ENCODE results near the gene C5orf15.
A peak's percentile ranks its signal among the peaks of the same experiment; 100 is the strongest.
"Not testable (repeated sequence)": the region's sequence is repeated elsewhere in the genome, so short reads cannot be mapped to it uniquely, and the experiment has no call there.

The C5orf15 gene

DNA sequence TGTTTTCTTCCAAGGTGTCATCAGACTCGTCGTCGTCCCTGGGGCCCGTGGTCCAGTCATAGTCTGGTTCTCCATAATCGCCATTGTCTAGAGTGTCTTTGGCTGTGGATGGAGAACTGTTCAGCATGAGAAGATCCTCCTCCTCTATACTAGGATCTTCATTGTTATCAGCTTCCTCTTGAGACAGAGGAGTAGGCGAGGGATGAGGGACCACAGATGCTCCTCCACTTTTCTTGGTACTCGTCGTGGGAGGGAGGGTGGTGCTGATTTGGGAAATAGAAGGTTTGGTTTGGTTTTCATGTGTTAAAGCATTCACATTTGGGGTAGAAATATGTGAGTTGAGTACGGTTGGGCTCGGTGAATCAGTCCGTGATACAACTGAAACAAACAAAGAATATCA, 8.8 kb downstream of the C5orf15 start:
- DNase-seq: no peak

DNA sequence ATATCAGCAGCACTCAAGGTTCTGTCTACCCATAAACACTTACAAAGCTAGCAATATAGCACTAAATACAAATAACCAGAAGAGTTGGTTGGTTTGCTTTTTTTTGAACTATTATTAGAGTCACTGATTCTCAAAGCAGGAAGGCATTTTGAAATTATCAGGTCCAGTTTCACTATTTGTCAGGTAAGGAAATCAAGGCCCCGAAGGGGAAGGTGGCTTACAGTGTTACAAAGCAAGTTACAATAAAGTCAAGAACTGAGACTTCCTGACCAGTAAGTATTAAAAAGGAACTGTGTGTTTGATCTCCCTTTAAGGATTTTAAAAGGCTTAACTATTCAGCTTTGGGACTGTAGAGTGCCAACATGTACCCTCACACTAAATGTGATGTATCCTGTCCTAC, 10.8 kb downstream of the C5orf15 start:
- no peak for DNase-seq

DNA sequence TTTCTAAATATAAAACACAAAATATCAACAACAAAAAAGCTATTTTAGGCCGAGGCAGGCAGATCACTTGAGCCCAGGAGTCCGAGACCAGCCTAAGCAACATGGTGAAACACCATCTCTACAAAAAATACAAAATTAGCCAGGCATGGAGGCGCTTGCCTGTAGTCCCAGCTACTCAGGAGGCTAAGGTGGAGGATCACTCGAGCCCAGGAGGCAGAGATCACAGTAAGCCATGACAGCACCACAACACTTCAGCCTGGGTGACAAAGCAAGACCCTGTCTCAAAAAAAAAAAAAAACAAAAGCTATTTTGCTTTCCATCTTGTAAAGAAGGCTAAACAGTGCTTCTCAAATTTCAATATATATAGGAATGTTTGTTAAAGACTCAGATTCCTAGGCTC, 11.3 kb downstream of the C5orf15 start:
- no peak for DNase-seq

DNA sequence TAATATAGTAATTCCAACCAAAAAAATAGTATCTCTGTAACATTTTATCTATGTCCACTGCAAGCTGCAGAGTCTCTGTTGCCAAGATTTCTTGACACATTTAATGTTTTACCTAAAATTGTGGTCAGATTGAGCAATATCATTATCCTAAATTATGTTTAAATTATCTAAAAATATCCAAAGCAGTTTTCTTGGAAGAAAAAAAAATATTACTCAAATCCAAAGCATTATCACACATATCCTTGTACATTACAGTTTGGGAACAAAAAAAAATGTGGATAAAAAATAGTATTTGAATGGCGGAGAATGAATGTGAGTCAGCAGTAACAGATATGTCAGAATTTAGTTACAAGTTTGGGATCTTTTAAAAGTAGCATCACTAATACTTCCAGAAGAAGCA, 12.2 kb downstream of the C5orf15 start:
- DNase-seq: not testable (repeated sequence)

DNA sequence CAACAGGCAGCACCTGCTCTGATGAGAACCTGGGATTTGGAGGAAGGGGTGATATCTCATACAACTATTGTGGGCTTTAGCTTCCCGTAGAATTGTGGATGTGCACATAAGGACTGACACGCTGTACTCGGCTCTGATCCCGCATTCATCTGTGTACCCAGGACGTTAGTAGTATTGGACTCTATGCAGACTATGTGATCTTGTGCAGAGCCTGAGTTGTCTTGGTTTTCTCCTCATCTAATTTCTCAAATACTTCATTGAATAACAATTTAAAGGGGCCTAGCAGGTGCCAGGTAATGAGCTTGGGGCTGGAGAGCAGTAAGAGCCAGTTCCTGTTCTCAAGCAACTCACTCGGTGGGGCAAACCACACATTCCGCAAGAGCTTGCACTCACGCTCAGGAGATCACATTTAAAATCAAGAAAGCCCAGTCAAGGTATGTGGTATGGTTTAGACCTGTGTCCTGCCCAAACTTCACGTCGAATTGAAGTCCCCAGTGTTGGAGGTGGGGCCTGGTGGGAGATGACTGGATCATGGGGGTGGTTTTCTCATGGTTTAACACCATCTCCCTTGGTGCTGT, 14.8 kb downstream of the C5orf15 start:
- no peak for DNase-seq

DNA sequence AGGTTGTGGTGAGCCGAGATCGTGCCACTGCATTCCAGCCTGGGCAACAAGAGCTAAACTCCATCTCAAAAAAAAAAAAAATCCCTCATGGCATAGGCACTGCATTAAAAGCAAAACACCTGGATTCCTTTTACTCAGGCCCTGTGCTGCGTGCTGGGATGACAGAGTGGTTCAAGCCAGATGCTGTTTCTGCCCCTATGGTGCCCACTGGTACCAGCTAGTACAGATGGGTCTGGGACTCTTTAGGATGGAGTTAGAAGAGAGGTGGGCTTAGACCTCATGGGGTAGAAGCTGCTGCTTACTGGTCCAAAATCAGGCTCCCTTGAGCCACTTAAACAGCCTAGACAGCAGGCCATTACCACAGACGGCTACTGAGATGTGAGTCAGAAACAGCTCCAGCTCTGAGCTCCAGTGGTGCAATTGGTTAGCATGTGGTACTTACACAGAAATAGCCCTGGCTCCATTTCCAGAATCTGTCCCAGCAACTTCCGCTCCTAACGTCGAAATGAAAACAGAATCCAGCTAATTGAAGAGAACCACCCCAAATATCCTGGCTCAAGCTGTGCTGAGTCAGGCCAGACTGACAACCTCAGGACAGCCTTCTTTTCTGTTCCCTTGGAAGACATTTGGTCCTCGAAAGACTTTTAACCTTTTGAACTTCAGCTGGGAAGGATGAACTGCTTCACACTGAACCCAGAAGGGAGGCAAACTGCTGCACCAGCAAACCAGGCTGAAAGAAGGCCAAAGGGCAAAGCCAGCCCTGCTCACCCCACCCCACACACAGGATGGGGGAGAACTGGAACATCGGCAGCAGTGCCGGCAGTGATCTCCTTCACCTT, 15.5 kb downstream of the C5orf15 start:
- DNase-seq: no peak

DNA sequence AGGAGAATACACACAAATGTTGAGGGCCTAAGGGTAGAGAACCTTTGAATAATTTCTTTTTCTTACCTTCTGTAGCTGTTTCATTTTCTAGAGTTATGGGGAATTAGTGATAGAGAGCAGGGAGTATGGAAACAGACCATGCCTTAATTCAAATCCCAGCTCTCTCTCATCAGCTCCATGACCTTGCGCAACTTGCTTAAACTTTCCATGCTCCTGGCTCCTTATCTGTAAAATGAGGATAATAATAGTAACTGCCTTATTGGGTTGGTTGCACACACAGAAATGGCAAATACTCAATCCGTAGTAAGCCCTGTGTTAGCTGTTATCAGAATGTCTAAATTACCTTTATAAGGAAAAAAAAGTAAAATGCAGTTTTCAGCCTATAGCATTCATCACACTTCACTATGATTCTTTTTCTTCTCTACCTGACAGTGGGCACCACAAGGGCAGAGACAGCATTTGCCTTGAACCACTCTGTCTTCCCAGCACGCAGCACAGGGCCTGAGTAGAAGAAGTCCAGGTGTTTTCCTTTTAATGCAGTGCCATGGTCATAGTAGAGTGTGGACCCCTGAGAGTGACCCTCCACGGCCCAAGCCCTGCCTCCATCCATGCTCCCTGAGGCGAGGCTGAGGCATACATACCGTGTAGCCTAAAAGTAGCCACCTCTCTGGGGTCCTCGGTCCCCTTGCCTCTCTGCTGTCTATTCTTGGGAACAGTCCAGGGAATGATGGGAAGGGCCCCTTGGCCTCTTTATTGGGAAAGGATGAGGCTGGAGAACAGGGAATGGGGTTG, 17.4 kb downstream of the C5orf15 start:
- DNase-seq: no peak

DNA sequence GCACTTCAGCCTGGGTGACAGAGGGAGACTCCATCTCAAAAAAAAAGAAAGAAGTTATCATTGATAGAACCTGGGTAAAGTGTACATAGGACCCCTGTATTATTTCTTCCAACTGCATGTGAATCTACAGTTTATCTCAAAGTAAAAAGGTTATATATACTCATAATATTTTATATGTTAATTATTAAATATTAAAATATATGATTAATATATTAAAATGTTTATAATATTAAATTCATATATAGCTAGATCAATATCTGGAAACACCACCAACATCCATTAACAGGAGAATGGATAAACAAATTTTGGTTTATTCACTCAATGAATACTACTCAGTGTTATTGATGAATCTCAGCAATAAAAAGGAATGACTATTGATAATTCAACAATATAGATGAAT, 19.7 kb downstream of the C5orf15 start:
- DNase-seq: no peak

DNA sequence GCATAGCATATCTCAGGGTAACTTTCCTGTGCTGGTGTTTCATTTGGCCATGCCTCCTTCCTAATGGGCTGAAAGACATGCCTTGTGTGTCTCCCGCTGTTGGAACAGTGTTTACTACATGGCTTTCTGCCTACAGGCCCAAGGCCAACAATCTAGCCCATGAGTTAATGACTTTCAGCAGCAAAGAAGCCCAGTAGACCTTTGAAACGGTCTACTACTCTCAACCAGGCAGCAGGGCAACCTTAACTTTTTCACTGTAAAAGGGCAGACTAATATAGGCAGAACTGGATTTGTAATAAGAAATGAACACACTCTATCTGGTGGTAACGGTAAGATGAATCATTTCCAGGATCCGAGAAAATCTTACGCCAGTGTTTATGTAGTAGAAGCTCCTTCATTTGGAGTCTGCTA, 21.0 kb downstream of the C5orf15 start:
- no peak for DNase-seq

DNA sequence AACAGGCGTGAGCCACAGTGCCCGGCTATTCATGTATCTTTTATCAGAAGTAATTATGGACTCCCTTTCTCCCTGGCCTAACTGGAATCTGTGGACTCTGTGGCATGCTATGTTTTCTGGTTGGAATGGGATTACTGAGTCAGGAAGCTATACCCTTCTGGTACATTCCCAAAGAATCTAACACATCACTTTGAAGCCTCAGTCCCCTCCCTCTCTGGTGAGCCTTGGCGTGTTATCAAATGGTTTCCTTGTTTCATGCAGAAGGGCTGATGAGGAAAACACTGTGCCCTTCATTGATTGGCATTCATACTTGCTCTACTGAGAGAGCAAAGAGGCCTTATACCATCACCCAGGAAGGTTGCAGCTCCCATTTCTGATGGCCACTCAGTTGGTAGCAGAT, 22.9 kb downstream of the C5orf15 start:
- no peak for DNase-seq

DNA sequence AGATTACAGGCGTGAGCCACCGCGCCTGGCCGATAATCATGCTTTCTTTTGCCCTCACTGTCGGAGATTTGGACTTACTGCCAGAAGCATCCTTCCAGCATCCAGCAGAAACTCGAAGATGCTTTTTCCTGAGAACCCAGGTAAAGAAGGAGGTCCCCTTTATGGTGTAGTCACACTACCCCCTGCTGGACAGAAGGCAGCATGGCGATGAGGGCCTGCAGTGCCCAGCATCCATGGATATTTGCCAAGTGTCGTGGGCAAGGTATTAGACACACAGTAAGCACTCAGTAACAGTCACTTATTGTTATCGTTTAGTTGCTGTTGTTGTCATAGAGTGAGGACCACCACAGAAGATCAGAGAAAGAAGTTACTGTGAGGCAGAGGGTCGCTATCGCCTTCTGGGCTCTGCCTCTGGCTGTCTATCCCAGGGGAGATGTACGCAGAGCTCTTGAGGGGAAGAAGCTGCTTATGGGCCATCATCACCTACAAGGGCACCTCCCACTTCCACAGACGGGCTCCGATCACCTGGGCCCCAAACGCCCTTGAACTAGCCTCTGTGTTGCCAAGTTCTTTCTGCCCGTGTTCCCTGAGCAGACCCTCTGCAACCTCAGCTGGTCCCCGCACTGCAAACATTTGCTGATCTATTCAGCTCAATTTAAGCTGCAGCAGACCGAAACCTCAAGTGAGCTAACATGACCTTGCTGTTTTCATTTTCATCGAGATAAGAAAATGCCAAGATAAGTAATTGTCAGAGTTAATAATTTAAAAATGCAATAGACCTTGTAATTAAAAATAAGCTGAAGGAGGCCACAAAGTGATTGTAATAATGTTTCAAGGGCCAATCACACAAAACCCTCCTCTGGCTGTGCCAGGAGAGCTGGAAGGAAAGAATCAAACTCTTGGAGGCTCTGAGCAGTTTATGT, 23.9 kb downstream of the C5orf15 start:
- peak; percentile 63 for DNase-seq

DNA sequence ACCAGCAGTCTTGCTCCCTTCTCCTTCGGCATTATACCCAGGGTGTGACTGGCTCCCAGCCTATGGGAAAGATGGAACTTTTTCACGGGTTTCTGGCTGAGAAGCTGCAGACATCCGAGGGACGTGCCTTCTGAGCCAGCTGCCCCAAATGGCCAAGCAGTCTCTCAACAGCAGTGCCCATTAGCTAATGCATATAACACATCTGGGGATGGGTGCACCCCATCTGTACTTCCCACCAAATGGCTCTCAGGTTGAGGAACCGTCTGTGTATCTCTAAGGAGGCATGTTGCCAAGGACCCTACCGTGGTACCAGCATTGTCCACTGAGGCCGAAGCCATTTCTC, 25.0 kb downstream of the C5orf15 start:
- no peak for DNase-seq

DNA sequence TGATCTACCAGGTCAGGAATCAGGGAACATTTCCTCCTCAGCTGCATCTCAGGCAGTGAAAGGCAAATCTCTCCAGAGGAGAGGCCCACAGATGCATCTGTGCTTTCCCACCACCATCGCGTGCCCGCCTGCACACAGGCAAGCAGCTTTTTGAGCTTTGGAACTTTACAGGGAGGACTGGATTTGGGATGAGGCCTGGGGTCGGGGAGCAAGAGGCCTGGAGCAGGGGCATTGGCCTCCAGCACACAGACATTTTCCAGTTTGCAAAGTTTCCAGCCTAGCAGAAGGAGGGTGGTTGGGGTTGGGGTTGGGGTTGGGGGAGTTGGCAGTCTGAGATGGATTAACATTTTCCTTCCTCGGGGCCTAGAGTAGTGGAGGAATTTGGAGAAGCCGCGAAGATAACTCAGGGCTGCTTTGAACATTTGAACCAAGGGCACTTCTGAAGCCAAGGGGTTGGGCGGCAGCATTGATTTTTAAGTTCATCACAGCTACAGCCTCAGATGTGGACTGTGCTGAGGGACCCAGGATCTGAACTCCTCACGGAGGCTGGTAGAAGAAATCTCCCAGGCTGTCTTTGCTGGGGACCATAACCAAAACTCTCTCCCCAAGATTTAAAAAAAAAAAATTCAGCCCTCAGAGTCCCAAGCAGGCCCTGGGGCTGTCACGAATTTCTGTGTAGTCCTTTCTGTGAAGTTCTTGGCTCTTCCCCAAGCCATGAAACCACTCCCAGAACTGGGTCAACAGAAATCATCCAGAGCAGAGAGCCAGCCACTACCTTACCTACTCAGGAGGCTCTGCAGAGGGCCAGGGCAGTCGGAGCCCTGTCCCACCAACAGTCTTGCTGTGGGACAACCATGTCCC, 25.6 kb downstream of the C5orf15 start:
- peak; percentile 7 for DNase-seq

DNA sequence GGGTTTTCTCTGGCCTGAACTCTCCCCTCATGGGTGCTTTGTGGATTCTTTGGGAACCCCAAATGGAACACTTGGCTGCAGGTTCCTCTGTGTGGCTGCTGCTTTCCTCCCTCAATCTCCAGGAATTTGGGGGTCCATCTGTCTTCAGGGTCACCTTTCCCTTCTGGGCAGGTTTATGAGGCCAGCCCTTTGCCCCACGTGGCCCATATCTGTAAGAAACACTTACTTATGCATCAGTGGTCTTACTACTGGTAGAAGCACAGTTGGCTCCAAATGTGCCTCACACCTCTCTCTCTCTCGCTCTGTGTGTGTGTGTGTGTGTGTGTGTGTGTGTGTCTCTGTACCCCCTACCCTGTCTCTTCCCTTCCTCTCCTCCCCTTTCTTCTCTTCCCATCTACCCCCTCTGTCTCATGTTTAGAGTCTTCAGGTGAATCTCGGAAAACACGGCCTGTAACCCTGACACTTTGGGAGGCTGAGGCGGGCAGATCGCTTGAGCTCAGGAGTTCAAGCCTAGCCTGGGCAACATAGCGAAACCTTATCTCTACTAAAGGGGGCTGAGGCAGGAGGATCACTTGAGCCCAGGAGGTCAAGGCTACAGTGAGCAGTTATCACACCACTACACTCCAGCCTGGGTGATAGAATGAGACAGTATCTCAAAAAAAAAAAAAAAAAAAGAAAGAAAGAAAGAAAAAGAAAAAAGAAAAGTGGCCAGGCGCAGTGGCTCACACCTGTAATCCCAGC, 26.8 kb downstream of the C5orf15 start:
- no peak for DNase-seq

DNA sequence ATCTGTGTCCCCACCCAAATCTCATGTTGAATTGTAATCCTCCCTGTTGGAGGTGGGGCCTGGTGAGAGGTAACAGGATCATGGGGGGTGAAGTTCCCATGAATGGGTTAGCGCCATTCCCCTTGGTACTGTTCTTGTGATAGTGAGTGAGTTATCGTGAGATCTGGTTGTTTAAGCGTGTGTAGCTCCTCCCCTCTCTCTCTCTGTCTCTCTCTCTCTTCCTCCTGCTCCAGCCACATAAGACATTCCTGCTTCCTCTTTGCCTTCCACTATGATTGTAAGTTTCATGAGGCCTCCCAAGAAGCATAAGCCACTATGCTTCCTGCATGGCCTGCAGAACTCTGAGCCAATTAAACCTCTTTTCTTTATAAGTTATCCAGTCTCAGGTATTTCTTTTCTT, 28.8 kb downstream of the C5orf15 start:
- no peak for DNase-seq

DNA sequence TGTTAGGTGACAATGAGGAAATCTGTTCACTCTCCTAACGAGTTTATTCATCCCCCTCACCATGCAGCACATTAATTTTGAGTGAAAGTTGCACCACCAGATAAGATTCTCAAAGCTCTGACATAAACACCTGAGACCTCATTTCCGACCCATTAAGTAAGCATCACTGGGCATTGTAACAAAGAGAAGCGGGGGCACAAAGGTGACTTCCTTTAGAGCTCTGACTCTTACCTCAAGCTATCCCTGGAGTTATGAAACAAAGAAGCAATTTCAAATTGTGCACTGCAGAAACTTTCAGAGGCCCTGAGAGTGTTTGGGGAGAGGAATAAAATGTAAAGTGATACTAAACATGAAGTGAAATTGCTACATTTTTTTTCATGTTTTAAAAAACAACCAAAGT, 29.5 kb downstream of the C5orf15 start:
- DNase-seq: no peak

DNA sequence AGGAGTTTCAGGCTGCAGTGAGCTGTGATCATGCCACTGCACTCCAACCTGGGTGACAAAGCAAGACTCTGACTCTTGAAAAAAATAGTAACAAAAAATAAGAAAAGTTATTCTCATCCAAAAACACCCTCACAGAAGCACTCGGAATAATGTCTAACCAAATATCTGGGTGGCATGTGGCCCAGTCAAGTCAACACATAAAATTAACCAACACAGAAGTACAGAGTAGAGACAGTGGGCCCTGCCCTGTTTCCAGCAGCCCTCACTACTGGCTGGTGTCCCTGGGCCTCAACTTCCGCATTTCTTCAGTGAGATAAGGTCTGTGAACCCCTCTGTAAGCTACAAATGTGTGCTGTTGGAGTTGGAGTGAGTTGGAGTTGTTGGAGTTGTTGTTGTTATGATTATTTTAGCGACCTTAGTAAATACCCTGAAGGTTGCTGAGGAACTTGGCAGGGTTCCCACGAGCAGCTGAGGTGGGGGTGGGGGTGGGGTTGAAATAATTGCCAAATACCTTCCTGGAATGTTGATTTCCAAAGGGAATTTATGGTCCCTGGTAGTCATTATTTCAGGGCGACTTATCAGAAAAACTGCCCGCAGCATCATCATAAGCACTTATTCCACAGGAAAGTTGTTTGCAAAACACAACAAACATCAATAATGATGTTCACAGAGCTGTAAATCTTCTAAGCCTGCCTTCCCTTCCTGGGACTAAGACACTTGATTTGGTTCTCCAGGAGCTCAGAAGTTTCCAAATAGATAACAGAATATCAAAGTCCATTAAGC, 30.2 kb downstream of the C5orf15 start:
- no peak for DNase-seq

DNA sequence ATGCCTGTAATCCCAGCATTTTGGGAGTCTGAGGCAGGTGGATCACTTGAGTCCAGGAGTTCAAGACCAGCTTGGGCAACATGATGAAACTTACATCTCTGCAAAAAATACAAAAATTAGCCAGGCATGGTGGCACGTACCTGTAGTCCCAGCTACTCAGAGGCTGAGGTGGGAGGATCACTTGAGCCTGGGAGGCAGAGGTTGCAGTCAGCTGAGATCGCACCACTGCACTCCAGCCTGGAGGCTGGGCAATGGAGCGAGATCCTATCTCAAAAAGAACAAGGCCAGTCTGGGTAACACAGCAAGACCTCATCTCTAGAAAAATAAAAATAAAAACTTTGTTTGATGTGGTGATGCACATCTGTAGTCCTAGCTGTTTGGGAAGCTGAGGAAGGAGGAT, 30.8 kb downstream of the C5orf15 start:
- DNase-seq: not testable (repeated sequence)

DNA sequence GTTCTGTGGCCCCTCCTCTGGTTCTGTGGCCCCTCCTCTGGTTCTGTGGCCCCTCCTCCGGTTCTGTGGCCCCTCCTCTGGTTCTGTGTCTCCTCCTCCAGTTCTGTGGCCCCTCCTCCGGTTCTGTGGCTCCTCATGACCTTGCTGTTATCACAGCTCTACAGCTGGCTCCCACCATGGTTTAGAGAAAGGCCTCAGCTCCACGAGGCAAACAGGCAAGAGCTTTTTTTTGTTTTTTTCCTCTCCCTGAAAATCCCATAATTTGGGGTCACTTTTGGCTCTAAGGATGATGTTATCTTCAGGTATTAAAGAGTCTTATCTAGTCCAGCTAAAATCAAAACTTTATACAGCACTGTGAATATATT, 31.8 kb downstream of the C5orf15 start:
- no peak for DNase-seq

DNA sequence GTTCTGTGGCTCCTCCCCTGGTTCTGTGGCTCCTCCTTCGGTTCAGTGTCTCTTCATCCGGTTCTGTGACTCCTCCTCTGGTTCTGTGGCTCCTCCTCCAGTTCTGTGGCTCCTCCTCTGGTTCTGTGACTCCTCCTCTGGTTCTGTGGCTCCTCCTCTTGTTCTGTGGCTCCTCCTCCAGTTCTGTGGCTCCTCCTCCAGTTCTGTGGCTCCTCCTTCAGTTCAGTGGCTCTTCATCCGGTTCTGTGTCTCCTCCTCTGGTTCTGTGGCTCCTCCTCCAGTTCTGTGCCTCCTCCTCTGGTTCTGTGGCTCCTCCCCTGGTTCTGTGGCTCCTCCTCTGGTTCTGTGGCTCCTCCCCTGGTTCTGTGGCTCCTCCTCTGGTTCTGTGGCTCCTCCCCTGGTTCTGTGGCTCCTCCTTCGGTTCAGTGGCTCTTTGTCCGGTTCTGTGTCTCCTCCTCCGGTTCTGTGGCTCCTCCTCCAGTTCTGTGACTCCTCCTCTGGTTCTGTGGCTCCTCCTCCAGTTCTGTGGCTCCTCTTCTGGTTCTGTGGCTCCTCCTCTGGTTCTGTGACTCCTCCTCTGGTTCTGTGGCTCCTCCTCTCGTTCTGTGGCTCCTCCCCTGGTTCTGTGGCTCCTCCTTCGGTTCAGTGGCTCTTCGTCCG, 32.3 kb downstream of the C5orf15 start:
- not testable (repeated sequence) for DNase-seq
